A549 (cell line): ENCODE measurements around the gene ZHX3. TPM values are rescaled to one million over a fixed set of nuclear protein-coding genes. Genes with fewer than 3 reads are reported as not detected.

Experiments
- ATAC-seq, 2 experiments: fragments of 200-7000 bp in 1 of 2; fragments of >200 bp in 1 of 2; cut with Nextera tagmentation in 1 of 2; cut with Tn5 transposase in 1 of 2; 3 replicates each; pipeline versions ENCODE4 v1.8.0 to v1.9.1; 2018 to 2020; ENCODE audit warnings: mild to moderate bottlenecking in 1 of 2, moderate library complexity in 1 of 2
- CTCF ChIA-PET: fragments of 300-600 bp; sonication (Branson Sonifier 250); formaldehyde crosslinking; extraction: SDS; loops from one replicate; lab custom pipeline; 2021; ENCODE audit warnings: antibody characterized with exemption, inconsistent platforms; lab: Yijun Ruan, JAX
- POLR2A ChIA-PET: fragments of 350-600 bp; formaldehyde crosslinking; extraction: SDS; loops from one replicate; lab custom pipeline; 2021; ENCODE audit warnings: antibody characterized with exemption, inconsistent platforms; lab: Yijun Ruan, JAX
- DNase-seq, 2 experiments: peaks; one replicate each; pipeline versions ENCODE4 v3.0.0 to v3.0.0-alpha.2; 2011 to 2016; ENCODE audit warnings: low read depth in 1 of 2, low spot score in 1 of 2
- FAIRE-seq: peaks from 2 replicates; lab custom pipeline; 2011; peaks lifted over from hg19 to GRCh38; lab: Jason Lieb, UNC
- H3K27ac ChIP-seq, 2 experiments: fragments of >200 bp; sonication (Bioruptor Twin); formaldehyde crosslinking; 3 replicates each; pipeline ENCODE4 v1.5.1; 2016 to 2017
- H3K4me1 ChIP-seq: fragments of >200 bp; sonication (Bioruptor Twin); formaldehyde crosslinking; 3 replicates; pipeline ENCODE4 v1.6.1; 2016
- H3K4me2 ChIP-seq: fragments of >200 bp; sonication (Bioruptor Twin); formaldehyde crosslinking; 3 replicates; pipeline ENCODE4 v1.6.1; 2016
- H3K4me3 ChIP-seq: fragments of >200 bp; sonication (Bioruptor Twin); formaldehyde crosslinking; 3 replicates; pipeline ENCODE4 v1.5.1; 2016
- H3K9me3 ChIP-seq: fragments of >200 bp; sonication (Bioruptor Twin); formaldehyde crosslinking; 3 replicates; pipeline ENCODE4 v1.6.1; 2016
- BCL3 ChIP-seq: fragments of >200 bp; sonication (Bioruptor Twin); formaldehyde crosslinking; IDR thresholded peaks from 3 replicates; pipeline ENCODE4 v1.6.1; 2016
- BHLHE40 ChIP-seq: IDR thresholded peaks from 2 replicates; pipeline ENCODE4 v1.6.1; 2012; ENCODE audit warnings: low read depth, low read length, inconsistent platforms
- CBX2 ChIP-seq: fragments of 200-600 bp; sonication (generic); IDR thresholded peaks from 2 replicates; pipeline ENCODE4 v1.6.1; 2016; ENCODE audit warnings: low read depth, mild to moderate bottlenecking, borderline replicate concordance
- ESRRA ChIP-seq: fragments of 150-350 bp; IDR thresholded peaks from 2 replicates; pipeline ENCODE4 v1.6.1; 2014; ENCODE audit warnings: mild to moderate bottlenecking, low read length, borderline replicate concordance
- FOSB ChIP-seq: fragments of 250-450 bp; sonication (Bioruptor Pico); IDR thresholded peaks from 2 replicates; pipeline ENCODE4 v1.5.0; 2020; ENCODE audit warnings: mild to moderate bottlenecking, moderate library complexity
- FOXS1 ChIP-seq: fragments of 250-450 bp; sonication (Bioruptor Pico); IDR thresholded peaks from 2 replicates; pipeline ENCODE4 v1.5.0; 2020; ENCODE audit warnings: mild to moderate bottlenecking, moderate library complexity
- JUNB ChIP-seq: fragments of >200 bp; sonication (Bioruptor Twin); formaldehyde crosslinking; IDR thresholded peaks from 2 replicates; pipeline ENCODE4 v1.6.1; 2016
- KDM5A ChIP-seq: fragments of 200-600 bp; sonication (generic); IDR thresholded peaks from 2 replicates; pipeline ENCODE4 v1.6.1; 2016; ENCODE audit warnings: antibody characterized with exemption, mild to moderate bottlenecking
- MAFK ChIP-seq: fragments of 450-650 bp; IDR thresholded peaks from 2 replicates; pipeline ENCODE4 v1.6.1; 2014; ENCODE audit not compliant: partially characterized antibody
- MAX ChIP-seq: IDR thresholded peaks from 2 replicates; pipeline ENCODE4 v1.6.1; 2012
- MAZ ChIP-seq: fragments of 150-350 bp; IDR thresholded peaks from 2 replicates; pipeline ENCODE4 v1.6.1; 2014; ENCODE audit warnings: antibody characterized with exemption, low read depth, low read length, borderline replicate concordance
- NFE2L2 ChIP-seq: fragments of 150-350 bp; conservative IDR thresholded peaks from 2 replicates; pipeline ENCODE4 v1.6.1; 2014; ENCODE audit warnings: low read length
- PHF8 ChIP-seq: fragments of 200-600 bp; sonication (generic); IDR thresholded peaks from 2 replicates; pipeline ENCODE4 v1.6.1; 2016; ENCODE audit warnings: low read depth, mild to moderate bottlenecking, antibody characterized with exemption, moderate library complexity, borderline replicate concordance
- POLR2A ChIP-seq: IDR thresholded peaks from 2 replicates; pipeline ENCODE4 v1.6.1; 2012; ENCODE audit warnings: mild to moderate bottlenecking, low read length
- POLR2AphosphoS2 ChIP-seq: conservative IDR thresholded peaks from 2 replicates; pipeline ENCODE4 v1.6.1; 2012; ENCODE audit warnings: low read length, improper control_type of control experiment, inconsistent platforms
- RNF2 ChIP-seq: fragments of 200-600 bp; sonication (generic); IDR thresholded peaks from 2 replicates; pipeline ENCODE4 v1.6.1; 2016; ENCODE audit warnings: low read depth, mild to moderate bottlenecking, antibody characterized with exemption, moderate library complexity, borderline replicate concordance
- ZNF302 ChIP-seq: fragments of 250-450 bp; sonication (Bioruptor Pico); IDR thresholded peaks from 2 replicates; pipeline ENCODE4 v1.9.0; 2021; ENCODE audit warnings: inconsistent platforms, mild to moderate bottlenecking, moderate library complexity
- ZSCAN20 ChIP-seq: fragments of 250-450 bp; sonication (Bioruptor Pico); IDR thresholded peaks from 2 replicates; pipeline ENCODE4 v1.8.0; 2022; ENCODE audit warnings: mild to moderate bottlenecking, moderate library complexity
- WGBS: methylation state at CpG from one replicate; pipeline ENCODE4 v1.1.6; 2017; ENCODE audit errors: missing lambda C conversion rate; 5-methylcytosine and 5-hydroxymethylcytosine counted together
- polyA plus RNA-seq, 4 experiments: library from polyadenylated mRNA; depleted of rRNA in 3 of 4; stranded (reverse); fragments of >200 nt; fragmentation: RNase III in 1 of 4; extraction: RNeasy Plus Mini Kit Qiagen cat#74134 plus additional on column Dnase treatment in 1 of 4; gene quantifications; 2 replicates in 3 of 4; 3 replicates in 1 of 4; pipeline ENCODE4 v1.2.3, GENCODE V29; 2011 to 2017
- TF ChIP-seq, protein P1 (sequence below): fragments of >200 bp; sonication (Bioruptor Twin); formaldehyde crosslinking; IDR thresholded peaks from 2 replicates; pipeline ENCODE4 v1.6.1; 2016
- TF ChIP-seq, protein P2 (sequence below): fragments of >200 bp; sonication (Bioruptor Twin); formaldehyde crosslinking; IDR thresholded peaks from 3 replicates; pipeline ENCODE4 v1.5.1; 2016
- TF ChIP-seq, protein P3 (sequence below): fragments of 250-450 bp; sonication (Bioruptor Pico); IDR thresholded peaks from 2 replicates; pipeline ENCODE4 v1.5.0; 2020; ENCODE audit warnings: low read depth, mild to moderate bottlenecking, moderate library complexity

The ZHX3 gene
- polyA plus RNA-seq, 2 of the 4 experiments (the other 2 are of a cell fraction), result 3.6 to 4.1 TPM

DNA sequence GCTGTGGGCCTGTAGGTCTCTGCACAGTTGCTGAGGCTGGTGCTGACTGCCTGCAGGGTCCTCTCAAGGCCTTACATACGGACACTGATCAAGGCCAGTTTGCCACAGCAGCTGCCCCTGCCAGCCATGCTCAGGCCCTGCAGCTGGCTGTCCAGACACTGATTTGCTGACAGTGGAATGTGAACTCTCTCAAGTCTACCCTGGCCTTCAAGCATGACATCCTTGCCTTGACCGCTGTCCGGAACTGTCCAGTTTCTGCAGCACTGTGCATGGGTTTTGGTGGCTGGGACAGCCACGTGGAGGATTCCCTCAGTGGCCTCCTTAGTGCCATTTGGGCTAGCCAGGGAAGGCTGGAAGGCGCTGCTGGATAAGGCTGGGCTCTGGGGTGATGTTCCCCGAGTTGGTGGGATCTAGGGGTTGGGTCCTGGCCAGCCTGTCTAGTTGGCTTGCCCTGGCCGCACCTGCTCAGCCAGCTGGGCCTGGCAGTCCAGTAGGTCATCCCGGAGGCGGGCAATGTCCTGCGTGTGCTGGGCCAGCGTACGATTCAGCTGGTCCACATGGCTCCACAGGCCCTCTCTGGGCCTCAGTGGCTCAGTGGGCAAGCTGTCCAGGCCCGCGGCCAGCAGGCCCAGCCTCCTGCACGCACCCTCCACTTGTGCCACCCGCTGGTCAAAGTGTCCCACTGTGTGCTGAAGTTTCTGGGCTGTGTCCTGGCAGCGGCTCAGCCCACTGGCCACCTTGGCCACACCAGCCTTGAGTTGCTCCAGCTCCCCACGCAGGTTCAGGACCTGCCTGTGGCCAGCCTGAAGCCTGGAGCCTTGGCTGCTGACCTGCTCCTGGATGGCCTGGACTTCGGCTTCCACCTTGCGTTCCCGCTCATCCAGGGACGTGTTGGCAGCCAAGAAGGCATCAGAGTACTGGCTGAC, 43.6 kb upstream of the ZHX3 start:
- no peaks in the 10 kb centered on the region for H3K9me3 ChIP-seq
- 86% methylated on average over 18 of the region's 22 CpGs for WGBS
- FAIRE-seq, result no peak
- H3K4me2 ChIP-seq, result no peak overlapping the region
- H3K4me1 ChIP-seq, result peaks cover 2% of the 10 kb centered on the region; the same call in 1 of the 3 replicates
- no peak for DNase-seq
- POLR2A ChIA-PET, result no interaction called here
- no peak overlapping the region for H3K27ac ChIP-seq
- ATAC-seq, result peak in 1 of 2 experiments; percentile 5; a peak in 2 of 6 replicates
- TF ChIP-seq POLR2A, result 0 out of 2 replicates have a peak, but pooled peaks have one; percentile 15
- no peak for TF ChIP-seq KDM5A
- H3K4me3 ChIP-seq, result no peak overlapping the region
- CTCF ChIA-PET, result interaction anchor here (0.6 to 0.9 kb wide), 3 partner anchors 21 to 188 kb away, joined by 3 to 4 read pairs (median 3); partner anchors contain the start of gene LPIN3

DNA sequence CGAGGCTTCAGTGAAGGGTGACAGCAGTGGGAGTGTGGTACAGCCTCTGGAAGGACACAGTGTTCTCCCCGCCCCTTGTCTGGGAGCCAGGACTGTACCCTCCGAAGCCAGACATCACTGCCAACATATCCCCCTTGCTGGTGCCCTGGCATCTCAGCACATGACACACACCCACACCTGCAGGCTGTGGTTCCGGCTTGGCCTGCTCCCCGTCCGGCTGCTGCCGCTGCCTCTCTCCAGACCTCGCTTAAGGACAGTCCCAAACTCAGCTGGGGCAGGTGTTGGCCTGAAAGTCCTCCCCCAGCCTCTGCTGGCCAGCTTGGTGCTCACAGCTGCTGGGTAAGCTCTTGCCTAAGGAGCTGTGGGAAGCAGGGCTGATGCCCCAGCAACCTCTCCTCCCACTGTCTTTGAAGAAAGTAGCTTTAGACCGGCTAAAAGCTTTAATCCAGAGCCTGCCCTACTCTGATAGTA, 42.0 kb upstream of the ZHX3 start:
- no peak overlapping the region for H3K27ac ChIP-seq
- POLR2A ChIA-PET, result no interaction called here
- H3K4me3 ChIP-seq, result no peak overlapping the region
- H3K4me1 ChIP-seq, result no peaks in the 10 kb centered on the region
- FAIRE-seq (no peak), DNase-seq (no peak)
- 89% methylated on average over 9 of the region's 9 CpGs for WGBS
- H3K9me3 ChIP-seq, result no peaks in the 10 kb centered on the region
- CTCF ChIA-PET, result interaction anchor here (0.8 to 5.9 kb wide), 3 partner anchors 10 to 51 kb away, joined by 4 to 28 read pairs (median 4); partner anchors contain the start of gene LPIN3
- H3K4me2 ChIP-seq, result no peak overlapping the region
- no peak for TF ChIP-seq CBX2
- TF ChIP-seq MAZ, result no peak
- no peak for TF ChIP-seq ZSCAN20 (CRISPR knock-in tag)
- TF ChIP-seq FOXS1 (CRISPR knock-in tag), result no peak
- no peak for TF ChIP-seq BHLHE40
- no peak for TF ChIP-seq ESRRA
- no peak for TF ChIP-seq PHF8
- no peak for TF ChIP-seq MAX
- TF ChIP-seq, protein P1, sequence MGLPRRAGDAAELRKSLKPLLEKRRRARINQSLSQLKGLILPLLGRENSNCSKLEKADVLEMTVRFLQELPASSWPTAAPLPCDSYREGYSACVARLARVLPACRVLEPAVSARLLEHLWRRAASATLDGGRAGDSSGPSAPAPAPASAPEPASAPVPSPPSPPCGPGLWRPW, result no peak
- TF ChIP-seq FOSB (CRISPR knock-in tag), result no peak
- TF ChIP-seq ZNF302, result no peak
- TF ChIP-seq, all 56 proteins: peak for 0
- no peak for ATAC-seq

- H3K27ac ChIP-seq, result no peak overlapping the region
- H3K4me3 ChIP-seq, result no peak overlapping the region
- 84% methylated on average over 5 of the region's 7 CpGs for WGBS
- TF ChIP-seq BCL3 (no peak), RNF2 (no peak), NFE2L2 (no peak), POLR2AphosphoS2 (no peak), PHF8 (no peak), ZNF302 (no peak), JUNB (no peak), MAFK (no peak), BHLHE40 (no peak), POLR2A (no peak)
- TF ChIP-seq, protein P1, result no peak
- TF ChIP-seq, protein P2, sequence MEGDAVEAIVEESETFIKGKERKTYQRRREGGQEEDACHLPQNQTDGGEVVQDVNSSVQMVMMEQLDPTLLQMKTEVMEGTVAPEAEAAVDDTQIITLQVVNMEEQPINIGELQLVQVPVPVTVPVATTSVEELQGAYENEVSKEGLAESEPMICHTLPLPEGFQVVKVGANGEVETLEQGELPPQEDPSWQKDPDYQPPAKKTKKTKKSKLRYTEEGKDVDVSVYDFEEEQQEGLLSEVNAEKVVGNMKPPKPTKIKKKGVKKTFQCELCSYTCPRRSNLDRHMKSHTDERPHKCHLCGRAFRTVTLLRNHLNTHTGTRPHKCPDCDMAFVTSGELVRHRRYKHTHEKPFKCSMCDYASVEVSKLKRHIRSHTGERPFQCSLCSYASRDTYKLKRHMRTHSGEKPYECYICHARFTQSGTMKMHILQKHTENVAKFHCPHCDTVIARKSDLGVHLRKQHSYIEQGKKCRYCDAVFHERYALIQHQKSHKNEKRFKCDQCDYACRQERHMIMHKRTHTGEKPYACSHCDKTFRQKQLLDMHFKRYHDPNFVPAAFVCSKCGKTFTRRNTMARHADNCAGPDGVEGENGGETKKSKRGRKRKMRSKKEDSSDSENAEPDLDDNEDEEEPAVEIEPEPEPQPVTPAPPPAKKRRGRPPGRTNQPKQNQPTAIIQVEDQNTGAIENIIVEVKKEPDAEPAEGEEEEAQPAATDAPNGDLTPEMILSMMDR, result no peak
- TF ChIP-seq, protein P3, sequence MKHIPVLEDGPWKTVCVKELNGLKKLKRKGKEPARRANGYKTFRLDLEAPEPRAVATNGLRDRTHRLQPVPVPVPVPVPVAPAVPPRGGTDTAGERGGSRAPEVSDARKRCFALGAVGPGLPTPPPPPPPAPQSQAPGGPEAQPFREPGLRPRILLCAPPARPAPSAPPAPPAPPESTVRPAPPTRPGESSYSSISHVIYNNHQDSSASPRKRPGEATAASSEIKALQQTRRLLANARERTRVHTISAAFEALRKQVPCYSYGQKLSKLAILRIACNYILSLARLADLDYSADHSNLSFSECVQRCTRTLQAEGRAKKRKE, result no peak
- FAIRE-seq, result no peak
- H3K4me2 ChIP-seq, result no peak overlapping the region
- ChIA-PET POLR2A (no interaction called here), CTCF (interaction anchor here (0.8 to 5.9 kb wide), 4 partner anchors 11 to 185 kb away, joined by 4 to 28 read pairs (median 4); partner anchors contain the start of gene LPIN3)
- no peaks in the 10 kb centered on the region for H3K9me3 ChIP-seq
- DNase-seq, result no peak
- no peaks in the 10 kb centered on the region for H3K4me1 ChIP-seq
- no peak for ATAC-seq
Observed at GRCh38 chr20:41358717-41359116, 41.2 kb upstream of the ZHX3 start.
